Hypothalamus (tissue), 51 donors: Measurements from ENCODE around the gene ACVRL1.
A peak's percentile ranks its signal among the peaks of the same experiment; 100 is the strongest.

Experiments
- DNase-seq, 51 donors: peaks; one replicate each; lab custom pipeline; 2025; lab: John Stamatoyannopoulos, UW

The ACVRL1 gene

DNA sequence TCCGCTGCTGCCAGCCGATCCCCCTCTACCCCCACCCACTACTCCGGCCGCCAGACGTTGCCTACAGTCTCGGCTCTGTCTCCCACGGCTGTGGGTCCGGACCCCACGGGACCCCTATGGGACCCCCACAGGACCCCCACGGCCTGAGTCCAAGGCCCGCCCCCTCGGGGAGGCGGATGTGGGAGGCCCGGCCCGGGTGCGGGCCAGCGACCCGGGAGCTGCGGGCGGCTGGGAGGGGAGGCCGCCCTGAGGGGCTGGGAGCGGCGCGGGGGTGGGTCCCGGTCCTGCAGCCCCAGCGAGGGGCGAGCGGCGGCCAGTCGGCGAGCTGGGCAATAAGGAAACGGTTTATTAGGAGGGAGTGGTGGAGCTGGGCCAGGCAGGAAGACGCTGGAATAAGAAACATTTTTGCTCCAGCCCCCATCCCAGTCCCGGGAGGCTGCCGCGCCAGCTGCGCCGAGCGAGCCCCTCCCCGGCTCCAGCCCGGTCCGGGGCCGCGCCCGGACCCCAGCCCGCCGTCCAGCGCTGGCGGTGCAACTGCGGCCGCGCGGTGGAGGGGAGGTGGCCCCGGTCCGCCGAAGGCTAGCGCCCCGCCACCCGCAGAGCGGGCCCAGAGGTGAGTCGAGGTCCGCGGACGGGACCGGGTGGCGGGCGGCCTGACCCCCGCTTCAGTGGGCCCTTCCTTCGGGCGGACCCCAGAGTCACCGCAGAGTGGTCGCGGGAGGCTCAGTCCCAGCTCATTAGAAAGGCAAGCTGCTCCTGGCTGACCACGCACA, at the start of gene ACVRL1:
TSS of gene ACVRL1 (plus strand) at position 422 of the 773 bp plus-strand sequence. CDS start 4,971 bp downstream, outside the sequence.
- DNase-seq: no peak

DNA sequence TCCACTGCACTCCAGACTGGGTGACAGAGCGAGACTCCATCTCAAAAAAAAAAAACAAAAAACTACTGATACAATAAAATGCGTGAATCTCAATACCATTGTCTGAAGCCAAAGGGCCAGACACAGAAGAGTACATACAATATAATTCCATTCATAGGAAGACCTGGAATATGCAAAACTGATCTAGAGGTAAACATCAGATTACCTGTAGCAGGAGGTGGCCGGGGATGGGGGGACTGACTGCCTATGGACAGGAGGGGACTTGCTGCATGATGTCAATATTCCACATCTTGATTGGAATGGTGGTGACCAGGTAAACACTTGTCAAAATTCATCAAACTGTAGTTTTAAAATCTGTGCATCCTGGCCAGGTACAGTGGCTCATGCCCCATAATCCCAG, 46.3 kb upstream of the ACVRL1 start:
- no peak for DNase-seq

DNA sequence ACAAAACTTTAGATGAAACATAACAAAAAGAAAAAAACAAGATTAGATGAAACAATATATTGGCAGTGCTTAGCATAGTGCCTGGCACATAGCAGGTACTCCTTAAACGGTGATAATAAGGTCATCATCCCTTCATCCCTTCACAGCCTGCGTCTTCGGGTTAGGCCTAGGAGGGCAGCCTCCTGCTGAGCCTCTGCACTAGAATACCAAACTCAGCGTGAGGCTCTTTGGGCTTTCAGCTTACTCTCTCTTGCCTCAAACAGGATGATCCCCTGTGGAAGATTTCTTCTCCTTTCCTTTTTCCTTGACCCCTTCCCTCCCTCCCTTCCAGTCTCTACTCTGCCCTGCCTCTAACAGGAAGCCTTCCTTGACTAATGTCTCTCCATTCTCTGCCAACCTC, 44.4 kb upstream of the ACVRL1 start:
- no peak for DNase-seq

DNA sequence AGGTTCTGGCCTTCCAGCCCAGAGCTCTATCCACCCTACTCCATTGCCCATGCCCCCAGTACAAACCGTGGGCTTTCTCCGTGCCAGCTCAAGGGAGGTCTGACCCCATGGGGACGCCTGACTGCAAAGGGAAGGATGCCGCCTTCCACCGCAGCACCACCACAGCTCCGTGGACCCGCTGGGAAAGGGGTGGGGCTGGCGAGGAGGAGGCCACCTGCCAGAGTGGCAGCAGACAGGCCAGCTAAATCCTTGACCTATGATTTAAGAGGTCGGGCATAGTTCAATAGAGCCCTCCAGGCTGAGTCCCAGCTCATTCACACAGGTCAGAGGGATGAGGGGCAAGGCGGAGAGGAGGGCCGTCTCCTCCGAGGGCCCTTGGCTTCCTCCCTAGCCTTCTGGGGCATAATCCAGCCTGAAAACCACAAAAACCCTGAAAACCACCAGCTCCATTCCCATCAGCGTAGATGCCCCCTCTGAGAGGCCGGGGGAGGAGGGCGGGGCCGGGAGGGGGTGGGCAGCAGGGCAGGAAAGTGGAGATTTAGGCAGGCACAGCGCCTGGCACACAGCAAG, 43.9 kb upstream of the ACVRL1 start:
- no peak for DNase-seq

DNA sequence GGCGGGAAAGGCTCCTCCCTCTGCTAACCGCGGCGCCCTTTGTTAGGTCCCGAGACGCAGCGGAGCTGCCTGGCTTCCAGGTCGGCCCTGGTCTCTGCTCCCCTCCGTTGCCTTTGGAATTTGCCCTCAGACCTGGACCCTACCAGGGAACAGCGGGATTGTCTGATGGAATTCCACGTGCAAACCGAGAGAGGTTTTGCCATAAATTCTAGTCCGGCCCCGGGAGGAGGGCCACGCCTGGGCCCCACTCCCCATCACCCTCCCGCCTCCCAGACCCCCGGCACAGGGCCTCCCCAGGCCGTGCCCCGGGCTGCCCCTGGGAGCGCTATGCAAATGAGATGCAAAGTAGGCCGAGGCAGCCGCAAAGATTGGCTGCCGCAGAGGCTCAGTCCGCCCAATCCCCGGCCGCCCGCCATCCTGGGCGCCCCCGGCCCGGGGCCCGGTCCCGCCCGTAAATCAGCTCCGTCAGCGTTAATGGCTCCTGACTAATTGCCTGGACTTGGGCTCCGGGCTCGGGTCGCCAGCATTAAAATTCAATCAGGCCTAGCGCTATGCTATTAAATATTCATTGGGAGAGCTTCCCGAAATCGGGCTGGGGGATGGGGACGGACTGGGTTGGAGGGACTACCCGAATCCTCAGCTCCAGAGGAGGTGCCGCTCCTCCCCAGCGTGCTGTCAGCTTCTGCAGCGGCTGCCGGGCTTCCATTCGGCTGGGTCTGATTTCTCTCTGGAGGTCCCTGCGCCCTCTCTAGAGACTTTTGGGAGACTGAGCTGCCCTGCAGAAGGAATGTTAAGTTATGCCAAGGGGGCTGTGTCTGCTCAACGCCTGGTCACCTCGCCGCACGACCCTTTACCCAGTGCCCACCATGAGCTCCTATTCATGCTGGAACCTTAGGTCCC, 43.1 kb upstream of the ACVRL1 start:
- peak in 22 of 51 donors; percentile 14 to 74 (median 33) for DNase-seq

DNA sequence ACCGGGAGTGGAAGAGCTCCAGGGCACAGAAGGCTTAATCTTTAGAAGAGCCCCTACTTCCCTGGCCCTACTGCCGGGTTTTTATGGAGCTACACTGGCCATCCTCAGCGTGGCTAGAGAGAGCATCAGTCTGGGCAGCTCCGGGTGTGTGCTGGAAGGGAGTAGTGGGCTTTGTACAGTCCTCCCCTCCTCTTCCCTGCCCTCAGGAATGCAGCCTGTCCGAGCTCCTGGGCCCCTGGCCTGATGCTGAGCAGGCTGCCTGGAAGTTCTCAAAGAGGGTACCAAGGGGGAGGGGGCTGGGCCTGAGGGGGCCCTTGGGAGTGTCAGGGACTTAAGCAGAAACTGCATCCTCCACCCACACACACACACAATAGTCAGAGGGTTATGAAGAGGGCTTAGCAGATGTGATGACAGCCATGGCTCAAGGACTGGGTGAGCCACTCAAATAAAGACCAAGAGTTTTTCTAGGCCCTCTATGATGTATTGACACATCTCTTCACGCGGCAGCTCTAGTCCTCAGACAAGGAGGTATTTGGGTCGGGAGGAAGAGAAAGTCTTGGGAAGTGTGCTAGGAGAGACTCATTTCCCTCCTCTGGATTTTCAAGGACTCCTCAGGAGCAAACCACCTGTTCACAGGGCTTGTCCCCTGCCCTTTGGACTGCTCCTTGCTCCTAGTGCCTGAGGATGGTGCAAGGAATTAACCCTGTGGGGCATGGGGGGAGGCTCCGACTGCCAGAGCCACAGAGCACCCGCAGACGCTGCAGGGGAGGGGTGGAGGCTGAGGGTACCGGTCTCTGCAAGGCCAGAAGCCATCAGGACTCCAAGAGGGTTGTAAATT, 42.3 kb upstream of the ACVRL1 start:
- DNase-seq: no peak

DNA sequence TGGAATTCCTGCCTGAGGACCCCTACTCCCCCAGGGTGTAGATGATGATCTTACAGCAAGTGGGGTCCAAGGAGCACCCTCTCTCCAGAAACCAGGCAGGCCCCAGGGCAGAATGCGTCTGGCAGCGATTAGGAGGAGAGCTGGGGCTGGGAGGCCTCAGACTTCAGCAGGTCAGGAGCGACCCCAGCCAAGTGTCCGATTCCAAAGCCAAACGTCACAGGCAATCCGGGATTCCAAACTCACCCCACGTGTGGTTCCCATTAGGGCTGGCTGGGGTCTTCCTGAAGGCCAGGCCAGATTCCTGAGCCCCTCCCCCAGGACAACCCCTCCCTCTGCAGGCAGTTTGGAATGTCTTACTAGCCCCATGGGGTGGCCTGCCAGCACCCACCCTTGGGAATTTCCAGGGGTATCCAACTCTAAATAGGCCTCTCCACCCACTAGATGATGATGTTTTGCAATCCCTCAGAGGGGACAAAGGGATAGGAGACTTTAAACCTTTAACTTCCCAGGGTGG, 41.5 kb upstream of the ACVRL1 start:
- DNase-seq: no peak

DNA sequence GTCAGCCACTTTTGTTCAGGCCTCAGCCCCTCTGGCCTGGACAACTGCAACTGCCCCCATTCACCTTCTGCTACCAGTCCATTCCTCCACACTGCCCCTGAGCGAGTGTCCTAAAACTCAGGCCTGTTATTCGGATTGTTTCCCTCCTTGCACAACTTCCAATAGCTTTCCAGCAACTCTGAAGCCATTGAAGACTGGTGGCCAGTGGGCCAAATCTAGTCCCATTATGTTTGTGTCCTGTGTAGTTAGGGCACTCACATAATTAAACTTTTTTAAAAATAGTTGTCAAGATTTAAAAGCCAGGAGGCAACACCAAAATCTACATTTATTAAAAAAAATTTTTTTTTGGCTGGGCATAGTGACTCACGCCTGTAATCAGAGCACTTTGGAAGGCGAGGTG, 41.0 kb upstream of the ACVRL1 start:
- no peak for DNase-seq

DNA sequence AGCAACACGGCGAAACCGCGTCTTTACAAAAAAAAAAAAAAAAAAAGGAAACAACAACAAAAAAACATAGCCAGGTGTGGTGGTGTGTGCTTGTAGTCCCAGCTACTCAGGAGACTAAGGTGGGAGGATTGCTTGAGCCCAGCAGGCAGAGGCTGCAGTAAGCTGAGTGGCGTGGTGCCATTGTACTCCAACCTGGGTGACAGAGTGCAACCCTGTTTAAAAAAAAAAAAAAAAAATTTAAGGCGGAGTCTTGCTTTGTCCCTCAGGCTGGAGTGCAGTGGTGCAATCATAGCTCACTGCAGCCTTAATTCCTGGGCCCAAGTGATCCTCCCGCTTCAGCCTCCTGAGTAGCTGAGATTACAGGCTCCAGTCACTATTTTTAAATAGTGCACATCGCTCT, 40.5 kb upstream of the ACVRL1 start:
- DNase-seq: no peak

DNA sequence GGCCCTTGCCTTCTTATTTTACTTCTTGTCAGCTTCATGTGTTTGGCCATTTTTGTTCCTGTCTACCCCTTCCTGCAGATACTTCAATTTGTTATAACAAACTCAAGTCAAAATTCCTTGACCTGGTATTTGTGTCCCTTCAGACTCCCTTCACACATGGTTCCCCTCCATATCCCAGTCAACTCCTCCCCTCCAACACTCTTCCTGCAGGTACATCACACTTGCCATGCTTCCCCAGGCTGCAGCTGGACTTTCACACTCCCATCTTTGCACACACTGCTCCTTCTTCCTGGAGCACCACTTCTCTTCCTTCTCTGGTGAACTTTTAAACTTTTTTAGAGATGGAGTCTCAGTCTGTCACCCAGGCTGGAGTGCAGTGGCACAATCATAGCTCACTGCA, 39.9 kb upstream of the ACVRL1 start:
- no peak for DNase-seq

DNA sequence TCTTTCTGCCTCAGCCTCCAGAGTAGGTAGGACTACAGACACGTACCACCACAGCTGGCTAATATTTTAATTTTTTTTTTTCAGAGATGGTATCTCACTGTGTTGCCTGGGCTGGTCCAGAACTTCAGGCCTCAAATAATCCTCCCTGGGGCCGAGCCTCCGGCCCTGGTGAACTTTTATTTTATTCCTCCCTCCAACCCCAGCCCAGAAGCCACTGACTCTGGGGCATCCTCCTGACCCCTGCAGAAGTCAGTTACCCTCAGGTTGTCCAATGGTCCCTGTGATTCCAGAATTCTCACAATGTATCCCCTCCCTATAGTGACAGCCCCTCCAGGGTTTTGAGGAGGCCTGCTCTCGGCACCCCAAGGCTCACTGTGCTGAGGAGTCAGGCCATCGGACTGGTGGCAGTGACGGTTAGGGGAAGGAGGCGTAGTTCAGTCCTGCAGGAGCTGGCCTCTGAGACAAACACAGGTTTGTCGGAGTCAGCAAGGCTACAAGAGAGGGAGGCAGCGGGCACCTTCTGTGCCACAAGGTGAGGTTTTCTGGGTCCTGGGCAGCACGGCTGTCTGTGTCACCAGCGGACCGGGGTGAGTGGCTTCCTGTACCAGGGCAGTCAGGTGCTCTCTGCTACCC, 39.4 kb upstream of the ACVRL1 start:
- no peak for DNase-seq

DNA sequence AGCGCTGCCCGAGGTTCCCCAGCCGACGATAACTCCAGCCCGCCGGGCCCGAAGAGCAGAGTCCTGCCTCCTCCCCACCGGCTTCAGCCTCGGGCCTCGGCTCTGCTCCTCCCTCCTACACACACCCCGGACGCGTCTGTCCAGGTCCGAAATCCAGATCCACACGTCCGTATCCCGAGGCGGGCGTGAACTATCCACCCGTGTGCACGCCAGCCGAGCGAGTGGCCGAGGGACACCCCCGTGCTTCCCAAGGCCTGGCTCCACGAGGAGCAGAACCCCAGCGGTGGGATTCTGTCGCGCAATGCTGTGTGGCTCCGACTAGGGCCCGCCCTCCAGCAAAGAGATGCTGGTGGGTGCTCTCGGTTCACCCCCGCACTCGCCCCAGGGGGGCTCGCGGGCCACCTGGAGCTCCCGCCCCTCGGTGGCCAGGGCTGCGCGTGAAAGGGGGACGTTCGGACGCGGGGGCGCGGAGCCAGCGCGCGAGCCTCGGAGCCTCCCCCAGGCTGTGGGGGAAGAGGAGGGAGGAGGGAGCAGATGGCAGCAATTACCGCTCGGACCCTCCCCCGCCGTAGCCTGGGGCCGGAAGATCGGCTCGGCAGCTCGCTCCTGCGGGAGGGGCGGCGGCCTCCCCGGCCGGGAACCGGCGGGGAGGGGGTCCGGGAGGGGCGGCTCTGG, 38.3 kb upstream of the ACVRL1 start:
- peak in 2 of 51 donors; percentile 38 to 39 for DNase-seq

DNA sequence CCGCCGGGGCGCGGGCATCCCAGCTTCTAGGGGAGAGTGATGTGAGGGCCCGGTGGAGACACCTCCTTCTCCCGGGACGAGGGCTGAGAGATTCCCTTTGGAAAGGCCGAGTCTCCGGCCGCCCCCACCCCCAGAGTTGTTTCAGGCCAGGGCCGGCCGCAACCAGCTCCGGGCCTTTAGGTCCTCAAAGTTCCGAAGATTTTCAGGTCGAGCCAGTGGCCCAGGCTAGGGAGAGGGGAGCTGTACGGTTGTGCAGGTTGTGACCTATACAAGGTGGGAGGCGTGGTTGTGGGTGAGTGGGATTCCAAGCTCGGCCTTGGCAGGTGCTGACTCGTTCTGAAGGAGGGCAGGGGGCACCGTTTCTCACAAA, 37.8 kb upstream of the ACVRL1 start:
- DNase-seq: no peak

DNA sequence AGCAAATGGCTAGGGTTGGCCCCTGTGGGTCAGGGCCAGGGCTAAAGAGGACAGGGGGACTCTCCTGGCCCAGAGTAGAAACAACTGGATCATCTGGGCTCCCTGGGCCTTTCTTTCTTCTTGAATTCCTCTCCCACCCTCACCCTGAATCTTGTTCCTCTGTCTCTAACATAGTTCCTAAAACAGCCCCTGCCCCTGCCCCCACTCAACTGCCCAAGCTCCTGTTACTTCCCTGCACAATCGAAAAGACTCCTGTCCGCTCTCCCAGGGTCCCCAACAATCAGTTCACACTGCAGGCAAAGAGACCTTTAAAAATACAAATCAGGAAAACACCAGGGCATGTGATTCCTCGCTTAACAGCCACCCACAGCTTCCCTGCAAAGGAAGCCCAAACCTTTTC, 37.4 kb upstream of the ACVRL1 start:
- DNase-seq: peak in 2 of 51 donors; percentile 7 to 14

DNA sequence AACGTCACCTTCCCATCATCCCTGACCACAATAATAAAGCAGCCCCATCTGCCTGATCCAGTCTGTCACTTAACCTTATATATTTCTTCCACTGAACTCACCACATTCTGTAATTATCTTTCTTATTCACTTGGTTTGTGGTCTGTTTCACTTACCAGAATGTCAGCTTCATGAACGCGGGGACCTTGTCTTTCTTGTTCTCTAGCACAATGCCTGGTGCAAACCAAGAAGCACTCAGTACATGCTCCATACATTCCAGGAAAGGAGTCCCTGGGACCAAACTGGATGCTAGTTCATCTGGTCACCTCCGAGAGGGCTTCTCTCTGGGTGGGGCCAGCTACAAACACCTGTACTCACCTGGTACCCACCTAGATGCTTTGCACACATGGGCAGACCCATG, 36.8 kb upstream of the ACVRL1 start:
- no peak for DNase-seq

DNA sequence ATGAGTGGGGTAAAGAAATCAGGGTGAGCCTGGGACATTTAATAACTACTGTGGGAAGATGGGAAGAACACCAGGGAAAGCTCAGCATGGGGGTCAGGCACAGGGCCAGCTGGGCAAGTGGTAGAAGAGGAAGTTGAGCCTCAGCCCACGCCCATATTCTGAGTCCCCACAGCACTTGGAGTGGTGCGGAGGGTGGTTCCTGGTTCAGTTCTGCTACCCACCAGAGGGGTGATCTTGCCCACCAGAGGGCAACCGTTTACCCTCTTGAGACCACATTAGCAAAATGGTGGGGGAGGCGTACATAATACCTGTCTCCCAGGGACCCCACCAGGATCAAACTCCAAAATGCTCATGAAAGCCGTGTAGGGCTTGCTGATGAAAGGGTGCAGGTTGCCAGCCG, 36.2 kb upstream of the ACVRL1 start:
- DNase-seq: peak in 1 of 51 donors; percentile 25

DNA sequence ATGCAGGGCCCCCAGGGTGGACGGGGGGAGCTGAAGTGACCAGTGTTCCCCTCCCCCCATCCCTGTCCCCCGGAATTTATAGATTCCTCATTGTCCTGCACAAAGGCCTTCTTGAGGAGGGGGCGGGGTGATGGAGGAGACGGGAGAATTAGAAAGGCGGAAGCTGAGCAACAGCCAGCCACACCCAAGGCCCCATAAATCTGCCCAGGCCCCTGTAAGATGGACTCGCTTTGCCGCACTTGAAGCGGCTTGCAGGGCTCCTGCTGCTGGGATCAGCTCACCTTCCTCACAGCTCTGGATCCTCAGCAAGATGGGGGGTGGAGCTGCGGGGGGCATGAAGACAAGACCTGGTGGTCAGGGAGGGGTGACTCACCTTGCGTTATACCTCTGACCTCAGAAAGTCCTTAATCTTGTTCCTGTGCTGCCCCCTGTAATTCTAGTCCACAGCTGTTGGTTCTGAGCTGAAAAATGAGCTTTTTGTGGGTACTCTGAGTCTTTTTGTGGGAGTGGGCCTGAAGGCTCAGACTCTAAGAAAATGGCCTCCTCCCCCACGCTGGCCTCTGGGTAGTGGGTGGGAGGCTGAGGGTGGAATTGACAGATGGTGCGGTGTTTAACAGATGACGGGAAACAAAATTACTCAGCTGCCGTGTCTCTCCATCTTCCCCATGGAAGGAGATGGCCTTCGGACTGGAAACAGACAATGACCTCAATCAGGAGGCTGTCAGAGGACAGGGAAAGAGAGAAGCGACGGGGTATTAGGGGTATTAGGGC, 35.2 kb upstream of the ACVRL1 start:
- no peak for DNase-seq

DNA sequence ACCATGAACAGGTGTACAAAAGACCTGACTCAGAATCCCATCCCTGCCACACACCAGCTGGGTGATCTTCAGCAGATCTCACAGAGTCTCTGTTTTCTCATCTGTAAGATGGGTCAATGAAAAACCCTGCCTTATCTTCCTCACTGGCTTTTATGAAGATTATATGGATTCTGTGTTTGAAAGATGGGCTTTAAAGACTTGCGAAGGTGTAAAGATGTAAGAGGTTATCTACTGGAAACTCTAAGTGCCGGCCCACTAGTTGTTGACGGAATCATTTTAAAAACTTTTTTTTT, 34.7 kb upstream of the ACVRL1 start:
- DNase-seq: no peak
